HUES6 (cell line): ENCODE measurements around the gene UBE2L3.
"Not testable (repeated sequence)": the region's sequence is repeated elsewhere in the genome, so short reads cannot be mapped to it uniquely, and the experiment has no call there.

Experiments
- H3K27ac ChIP-seq: 2 replicates; pipeline ENCODE4 v1.7.0; 2013; ENCODE audit warnings: low read depth, mild to moderate bottlenecking, low read length, inconsistent platforms
- H3K27me3 ChIP-seq: 2 replicates; pipeline ENCODE4 v1.6.1; 2013; ENCODE audit warnings: low read length; ENCODE audit not compliant: control insufficient read depth, insufficient read depth
- H3K36me3 ChIP-seq: 2 replicates; pipeline ENCODE4 v1.6.1; 2013; ENCODE audit warnings: low read length; ENCODE audit not compliant: control insufficient read depth, insufficient read depth
- H3K4me1 ChIP-seq: 2 replicates; pipeline ENCODE4 v1.6.1; 2013; ENCODE audit warnings: low read length; ENCODE audit not compliant: control insufficient read depth, insufficient read depth
- H3K4me3 ChIP-seq: 2 replicates; pipeline ENCODE4 v1.5.1; 2013; ENCODE audit warnings: low read depth, low read length
- H3K9ac ChIP-seq: one replicate; pipeline ENCODE4 v1.6.1; 2013; ENCODE audit warnings: mild to moderate bottlenecking, low read length
- H3K9me3 ChIP-seq: 2 replicates; pipeline ENCODE4 v1.6.1; 2013; ENCODE audit warnings: low read depth, low read length; ENCODE audit not compliant: control insufficient read depth, insufficient read depth

Gene UBE2L3

DNA sequence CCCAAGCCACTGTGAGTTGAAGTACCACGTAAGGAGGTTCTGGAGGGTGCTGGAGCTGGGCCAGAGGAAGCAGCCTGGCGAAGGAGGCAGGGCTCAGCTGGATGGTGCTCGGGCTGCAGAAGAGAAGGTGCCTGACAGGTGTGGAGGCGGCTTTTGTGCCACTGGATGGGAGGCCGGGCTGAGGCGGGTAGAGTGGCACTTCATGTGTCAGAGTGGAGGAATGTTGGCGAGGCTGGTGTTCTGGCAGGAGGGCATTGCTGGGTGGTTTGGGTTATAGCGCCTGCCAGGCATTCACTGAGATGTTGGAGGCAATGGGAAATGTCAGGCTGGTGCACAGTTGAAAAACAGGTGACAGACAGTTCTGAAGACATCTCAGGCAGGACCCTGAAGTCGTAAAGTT, 24.2 kb downstream of the UBE2L3 start:
- Histone ChIP-seq H3K9ac (no peak overlapping the region), H3K9me3 (no peaks in the 10 kb centered on the region), H3K4me1 (peaks cover 8% of the 10 kb centered on the region; the same call in 1 of the 2 replicates), H3K27me3 (no peaks in the 10 kb centered on the region), H3K4me3 (no peak overlapping the region), H3K36me3 (peaks cover 52% of the 10 kb centered on the region), H3K27ac (no peak overlapping the region)

DNA sequence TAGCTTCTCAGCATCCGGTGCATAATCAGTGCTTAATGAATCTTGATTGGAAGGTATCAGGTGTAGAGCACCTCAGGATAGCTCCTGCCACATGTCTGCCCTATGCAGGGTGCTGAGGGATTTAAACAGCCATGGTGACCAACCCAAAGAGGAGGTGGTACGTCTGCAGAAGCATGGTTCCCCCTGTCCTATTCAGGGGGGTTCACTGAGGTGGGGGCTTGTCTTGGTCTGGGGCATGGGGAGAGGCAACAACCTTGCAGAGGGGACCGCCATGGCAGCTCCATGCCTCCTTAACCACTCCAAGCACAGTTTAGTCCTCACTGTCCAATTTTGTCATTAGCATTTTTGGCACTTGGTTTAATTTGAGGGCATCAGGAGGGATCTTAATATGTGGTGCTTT, 24.9 kb downstream of the UBE2L3 start:
- H3K36me3 ChIP-seq, result peaks cover 54% of the 10 kb centered on the region
- no peaks in the 10 kb centered on the region for H3K27me3 ChIP-seq
- no peaks in the 10 kb centered on the region for H3K9me3 ChIP-seq
- no peak overlapping the region for H3K27ac ChIP-seq
- H3K9ac ChIP-seq, result no peak overlapping the region
- peaks cover 8% of the 10 kb centered on the region; the same call in 1 of the 2 replicates for H3K4me1 ChIP-seq
- no peak overlapping the region for H3K4me3 ChIP-seq

DNA sequence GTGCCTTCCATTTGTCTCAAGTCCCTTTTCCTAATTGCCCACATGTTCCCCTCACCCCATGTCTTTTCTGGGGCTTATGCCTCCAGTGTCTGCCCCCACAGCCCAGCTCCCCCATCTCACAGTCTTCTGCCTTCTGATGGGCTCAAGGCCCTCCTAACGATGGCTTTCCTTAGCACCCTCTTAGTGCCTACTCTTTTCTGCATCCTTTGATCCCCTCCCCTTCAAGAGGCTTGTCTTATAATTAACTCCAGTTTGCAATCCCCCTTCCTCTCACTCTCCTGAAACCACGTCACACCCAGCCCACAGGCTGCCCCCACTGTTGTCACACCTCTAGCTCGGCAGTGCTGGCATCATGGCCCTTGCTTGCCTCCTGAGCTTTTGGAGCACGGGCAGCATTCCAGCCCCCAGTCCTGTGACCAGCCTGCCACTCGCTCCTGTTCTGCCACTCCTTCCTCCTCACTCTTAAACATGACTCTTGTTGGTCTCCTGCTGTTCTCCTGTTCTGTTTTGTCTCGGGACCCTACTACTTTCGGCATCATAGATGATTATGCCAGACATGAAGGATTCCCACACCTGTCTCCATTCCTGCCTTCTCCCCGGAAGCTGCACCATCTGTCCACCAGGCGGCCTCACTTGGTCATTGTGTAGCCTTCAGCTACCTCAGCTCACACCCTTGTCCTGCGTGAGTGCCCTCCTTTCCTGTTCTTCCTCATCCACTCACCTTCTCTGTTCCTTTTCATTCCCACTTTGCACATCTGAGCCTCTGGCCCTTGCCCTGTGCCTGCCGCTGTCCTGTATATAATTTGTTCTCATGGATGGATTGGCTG, 26.1 kb downstream of the UBE2L3 start:
- Histone ChIP-seq H3K4me3 (no peak overlapping the region), H3K9ac (no peak overlapping the region), H3K9me3 (no peaks in the 10 kb centered on the region), H3K27ac (no peak overlapping the region), H3K36me3 (peaks cover 54% of the 10 kb centered on the region), H3K27me3 (no peaks in the 10 kb centered on the region), H3K4me1 (peaks cover 3% of the 10 kb centered on the region; the same call in 1 of the 2 replicates)

DNA sequence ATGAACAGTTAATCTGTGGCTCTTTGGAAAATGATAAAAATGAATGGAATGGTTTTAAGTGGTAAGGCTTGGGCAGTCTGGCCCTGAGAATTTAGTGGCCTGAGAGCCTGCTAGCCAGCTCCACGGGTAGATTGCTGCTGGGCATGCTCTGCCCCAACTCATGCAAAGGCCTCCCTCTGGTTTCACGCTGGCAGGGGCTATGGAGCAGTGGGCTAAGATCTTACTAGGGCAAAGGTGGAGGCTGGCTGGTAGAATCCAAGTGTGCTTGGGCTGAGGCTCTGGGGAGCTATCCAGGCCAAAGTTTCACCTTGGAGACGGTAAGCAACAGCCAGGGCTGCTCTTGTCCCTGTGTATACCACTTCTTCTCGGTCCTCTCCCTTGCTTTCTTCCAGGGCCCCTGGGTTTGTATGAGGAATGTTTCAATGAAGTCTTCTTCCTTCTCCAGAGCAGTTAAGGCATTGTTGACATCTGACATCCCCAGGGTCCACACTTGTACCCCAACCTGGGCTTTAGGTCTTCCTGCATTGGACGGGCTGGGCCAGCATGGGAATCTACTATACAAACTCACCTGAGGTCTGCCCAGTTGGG, 27.4 kb downstream of the UBE2L3 start:
- H3K36me3 ChIP-seq, result peaks cover 54% of the 10 kb centered on the region
- H3K27me3 ChIP-seq, result no peaks in the 10 kb centered on the region
- no peaks in the 10 kb centered on the region for H3K9me3 ChIP-seq
- peaks cover 3% of the 10 kb centered on the region; the same call in 1 of the 2 replicates for H3K4me1 ChIP-seq
- H3K27ac ChIP-seq, result no peak overlapping the region
- no peak overlapping the region for H3K4me3 ChIP-seq
- H3K9ac ChIP-seq, result no peak overlapping the region

DNA sequence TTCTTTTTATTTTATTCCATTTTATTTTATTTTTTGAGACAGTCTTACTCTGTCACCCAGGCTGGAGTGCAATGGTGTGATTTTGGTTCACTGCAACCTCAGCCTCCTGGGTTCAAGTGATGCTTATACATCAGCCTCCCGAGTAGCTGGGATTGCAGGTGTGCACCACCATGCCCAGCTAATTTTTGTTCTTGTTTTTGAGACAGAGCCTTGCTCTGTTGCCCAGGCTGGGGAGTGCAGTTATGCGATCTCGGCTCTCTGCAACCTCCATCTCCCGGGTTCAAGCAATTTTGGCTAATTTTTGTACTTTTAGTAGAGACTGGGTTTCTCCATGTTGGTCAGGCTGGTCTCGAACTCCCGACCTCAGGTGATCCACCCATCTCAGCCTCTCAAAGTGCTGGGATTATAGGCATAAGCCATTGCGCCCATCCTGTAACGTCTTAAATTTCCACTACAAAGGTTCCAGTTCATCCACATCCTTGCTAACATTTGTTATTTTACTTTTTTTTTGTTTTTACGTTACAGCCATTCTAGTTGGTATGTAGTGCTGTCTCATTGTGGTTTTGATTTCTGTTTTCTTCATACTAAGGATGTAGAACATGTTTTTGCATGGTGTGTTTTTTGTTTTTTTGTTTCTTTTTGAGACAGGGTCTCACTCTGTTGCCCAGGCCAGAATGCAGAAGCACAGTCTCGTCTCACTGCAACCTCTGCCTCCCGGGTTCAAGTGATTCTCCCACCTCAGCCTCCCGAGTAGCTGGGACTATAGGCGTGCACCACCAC, 29.0 kb downstream of the UBE2L3 start:
- not testable (repeated sequence) for H3K9ac ChIP-seq, H3K27ac ChIP-seq, H3K9me3 ChIP-seq, H3K4me3 ChIP-seq, H3K4me1 ChIP-seq, H3K27me3 ChIP-seq
- peaks cover 49% of the 10 kb centered on the region for H3K36me3 ChIP-seq

DNA sequence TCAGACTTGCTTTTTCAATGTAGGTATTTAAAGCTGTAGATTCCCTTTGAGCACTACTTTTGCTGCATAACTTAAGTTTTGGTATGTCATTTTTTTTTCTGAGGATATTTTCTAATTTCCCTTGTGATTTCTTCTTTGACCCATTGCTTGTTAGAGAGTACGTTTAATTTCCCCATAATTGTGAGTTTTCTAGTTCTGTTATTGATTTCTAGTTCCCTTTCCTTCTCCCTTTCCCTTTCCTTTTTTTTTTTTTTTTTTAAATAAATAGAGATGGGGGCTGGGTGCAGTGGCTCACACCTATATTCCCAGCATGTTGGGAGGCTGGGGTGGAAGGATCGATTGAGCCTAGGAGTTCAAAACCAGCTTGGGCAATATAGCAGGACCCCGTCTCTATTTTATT, 30.8 kb downstream of the UBE2L3 start:
- Histone ChIP-seq H3K9me3 (no peaks in the 10 kb centered on the region), H3K9ac (no peak overlapping the region), H3K27ac (no peak overlapping the region), H3K27me3 (no peaks in the 10 kb centered on the region), H3K36me3 (peaks cover 43% of the 10 kb centered on the region), H3K4me1 (no peaks in the 10 kb centered on the region; the same call in 1 of the 2 replicates), H3K4me3 (no peak overlapping the region)

DNA sequence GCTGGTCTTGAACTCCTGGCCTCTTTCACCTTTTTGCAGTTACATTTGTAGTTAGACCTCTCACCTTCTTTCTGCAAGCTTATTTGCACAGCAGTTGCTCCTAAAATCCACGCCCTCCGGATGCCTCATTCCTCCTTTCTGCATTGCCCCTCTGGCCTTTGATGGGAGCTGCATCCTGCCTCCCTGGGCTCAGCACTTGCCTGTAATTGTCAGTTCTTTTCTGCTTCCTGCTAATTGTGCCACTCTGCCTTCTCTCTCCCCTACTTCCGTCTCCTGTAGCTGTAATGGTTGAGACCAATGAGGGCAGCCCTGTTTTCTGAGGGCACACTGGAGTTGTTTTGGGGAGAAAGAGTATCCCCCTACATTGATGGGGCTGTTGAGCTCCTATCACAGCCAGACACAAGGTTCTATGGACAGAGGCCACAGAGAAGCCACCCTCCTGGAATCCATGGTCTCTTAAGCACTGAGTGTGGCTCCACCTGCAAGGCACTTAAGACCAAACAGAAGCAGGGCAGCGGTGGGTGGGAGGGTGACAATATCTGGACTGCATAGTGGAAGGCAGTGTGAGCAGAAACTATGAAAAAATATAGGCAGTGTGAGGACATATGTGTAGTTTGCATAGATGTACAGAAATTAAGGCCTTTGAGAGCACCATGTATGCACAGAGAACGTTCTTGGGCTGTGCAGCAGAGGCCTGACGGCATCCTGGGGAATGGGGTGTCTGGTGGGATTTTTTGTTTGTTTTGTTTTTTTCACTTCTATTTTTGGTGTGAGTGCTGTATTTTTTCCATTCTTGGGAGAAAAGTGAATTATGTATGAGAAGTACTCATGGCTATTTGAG, 31.8 kb downstream of the UBE2L3 start:
- H3K9me3 ChIP-seq, result no peaks in the 10 kb centered on the region
- no peaks in the 10 kb centered on the region for H3K27me3 ChIP-seq
- H3K27ac ChIP-seq, result no peak overlapping the region
- H3K4me1 ChIP-seq, result no peaks in the 10 kb centered on the region; the same call in 1 of the 2 replicates
- H3K4me3 ChIP-seq, result no peak overlapping the region
- no peak overlapping the region for H3K9ac ChIP-seq
- peaks cover 33% of the 10 kb centered on the region for H3K36me3 ChIP-seq

DNA sequence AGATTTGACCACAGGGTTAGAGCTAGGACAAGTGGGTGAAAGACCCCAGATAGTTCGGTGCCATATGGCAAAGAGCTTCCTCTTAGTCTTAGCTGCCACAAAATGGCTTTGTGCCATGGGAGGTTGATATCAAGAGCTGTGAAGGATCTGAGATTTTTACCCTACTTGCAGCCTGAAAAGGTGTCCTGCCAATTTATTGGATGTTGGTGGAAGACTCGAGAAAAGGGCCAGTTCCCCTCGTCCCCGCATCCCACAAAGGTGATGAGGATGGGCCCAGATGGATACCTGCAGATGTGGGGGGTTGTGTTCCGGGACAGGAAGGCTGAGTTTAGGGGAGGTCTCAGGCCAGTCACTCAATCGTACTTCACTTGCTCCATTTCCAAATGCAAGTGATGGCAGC, 35.1 kb downstream of the UBE2L3 start:
- Histone ChIP-seq H3K36me3 (peaks cover 18% of the 10 kb centered on the region), H3K4me3 (no peak overlapping the region), H3K27me3 (no peaks in the 10 kb centered on the region), H3K27ac (no peak overlapping the region), H3K4me1 (no peaks in the 10 kb centered on the region; the same call in 1 of the 2 replicates), H3K9me3 (no peaks in the 10 kb centered on the region), H3K9ac (no peak overlapping the region)

DNA sequence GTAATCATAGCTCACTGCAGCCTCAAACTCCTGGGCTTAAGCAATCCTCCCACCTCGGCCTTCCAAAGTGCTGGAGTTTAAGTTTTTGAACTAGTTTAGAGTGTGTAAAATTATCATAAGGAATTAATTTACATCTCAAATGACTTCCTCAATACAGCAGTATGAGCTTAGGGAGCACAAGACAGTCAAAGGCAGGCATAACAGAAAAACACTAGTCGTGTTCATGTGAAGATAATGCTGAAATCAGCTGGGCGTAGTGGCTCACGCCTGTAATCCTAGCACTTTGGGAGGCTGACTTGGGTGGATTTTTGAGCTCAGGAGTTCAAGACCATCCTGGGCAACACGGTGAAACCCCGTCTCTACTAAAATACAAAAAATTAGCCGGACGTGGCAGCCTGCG, 36.5 kb downstream of the UBE2L3 start:
- Histone ChIP-seq H3K4me3 (no peak overlapping the region), H3K36me3 (peaks cover 18% of the 10 kb centered on the region), H3K4me1 (no peaks in the 10 kb centered on the region), H3K9ac (no peak overlapping the region), H3K9me3 (no peaks in the 10 kb centered on the region), H3K27me3 (no peaks in the 10 kb centered on the region), H3K27ac (no peak overlapping the region)

DNA sequence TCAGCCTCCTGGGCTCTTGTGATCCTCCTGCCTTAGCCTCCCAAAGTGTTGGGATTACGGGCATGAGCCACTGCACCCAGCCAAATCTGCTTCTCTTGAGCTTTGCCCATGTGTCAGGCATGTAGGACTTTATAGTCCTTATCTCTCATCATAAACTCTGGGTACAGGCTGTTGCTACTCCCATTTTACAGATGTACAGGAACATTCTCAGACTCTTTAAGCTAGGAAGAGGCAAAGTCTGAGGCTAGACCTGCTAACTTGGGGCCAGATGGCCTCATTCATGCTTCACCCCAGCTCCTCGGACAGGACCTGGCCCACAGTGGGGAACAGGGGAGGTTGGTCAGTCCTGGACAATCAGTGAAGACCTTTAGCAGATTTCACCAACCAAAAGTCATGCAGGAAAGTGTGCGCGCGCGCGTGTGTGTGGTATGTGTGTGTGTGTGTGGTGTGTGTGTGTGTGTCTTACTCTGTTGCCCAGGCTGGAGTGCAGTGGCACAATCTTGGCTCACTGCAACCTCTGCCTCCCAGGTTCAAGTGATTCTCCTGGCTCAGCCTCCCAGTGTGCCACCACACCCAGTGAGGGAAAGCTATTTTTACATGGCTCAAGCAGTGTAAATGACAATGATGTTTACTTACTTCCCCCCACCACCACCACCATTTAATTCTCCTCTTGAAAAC, 38.5 kb downstream of the UBE2L3 start:
- peaks cover 29% of the 10 kb centered on the region for H3K36me3 ChIP-seq

More for the DNA sequence above, 38.5 kb downstream of the UBE2L3 start:
- Histone ChIP-seq H3K27ac (no peak overlapping the region), H3K9me3 (no peaks in the 10 kb centered on the region), H3K4me1 (no peaks in the 10 kb centered on the region), H3K4me3 (no peak overlapping the region), H3K9ac (no peak overlapping the region), H3K27me3 (no peaks in the 10 kb centered on the region)
